ENCODE data around the gene CD19.

GRCh38 chr16:28984091-28984490 is 52.3 kb downstream of the CD19 start:
- TF ChIP-seq CTCF (IDR thresholded peaks at IDR 0.05) (no peak), POLR2A (IDR thresholded peaks at IDR 0.05) (no peak)
